ENCODE data around the gene TSPAN14.
"Not testable (repeated sequence)": the region's sequence is repeated elsewhere in the genome, so short reads cannot be mapped to it uniquely, and the experiment has no call there.

Gene TSPAN14
- 163 to 265 (median 182) reads per million in 4 donors for total RNA-seq

GRCh38 chr10:80453842-80454512 is at the start of gene TSPAN14:
Gene TSPAN14, plus strand, starts transcription at chr10:80454310. Its CDS starts 34,924 bp downstream, at chr10:80489234.
- peak; percentile 59 to 81 (median 67) for DNase-seq

GRCh38 chr10:80405035-80405434 is 49.1 kb upstream of the TSPAN14 start:
- DNase-seq, result no peak

GRCh38 chr10:80405626-80406025 is 48.5 kb upstream of the TSPAN14 start:
- no peak for DNase-seq

- no peak for DNase-seq
Observed at GRCh38 chr10:80406204-80406603, 47.9 kb upstream of the TSPAN14 start.

GRCh38 chr10:80407812-80408241 is 46.3 kb upstream of the TSPAN14 start:
- no peak for DNase-seq

GRCh38 chr10:80408242-80409101 is 45.6 kb upstream of the TSPAN14 start, which contains the start of gene PRXL2A:
Gene PRXL2A, plus strand, starts transcription at chr10:80408551. Its CDS starts 11,917 bp downstream, at chr10:80420468.
- peak; percentile 54 to 71 (median 63) for DNase-seq

GRCh38 chr10:80409121-80409520 is 45.0 kb upstream of the TSPAN14 start:
- no peak for DNase-seq

GRCh38 chr10:80410122-80410521 is 44.0 kb upstream of the TSPAN14 start:
- no peak for DNase-seq

- DNase-seq, result no peak
Observed at GRCh38 chr10:80410578-80411145, 43.4 kb upstream of the TSPAN14 start.

GRCh38 chr10:80411267-80411668 is 42.8 kb upstream of the TSPAN14 start:
- no peak for DNase-seq

GRCh38 chr10:80411681-80412220 is 42.4 kb upstream of the TSPAN14 start:
- DNase-seq, result no peak

- DNase-seq, result no peak
Observed at GRCh38 chr10:80412486-80412885, 41.6 kb upstream of the TSPAN14 start.

GRCh38 chr10:80413271-80413996 is 40.7 kb upstream of the TSPAN14 start:
- no peak for DNase-seq

GRCh38 chr10:80414142-80414895 is 39.8 kb upstream of the TSPAN14 start:
- DNase-seq, result no peak

- DNase-seq, result no peak
Observed at GRCh38 chr10:80415734-80416478, 38.2 kb upstream of the TSPAN14 start.

- DNase-seq, result no peak
Observed at GRCh38 chr10:80416479-80417098, 37.5 kb upstream of the TSPAN14 start.

GRCh38 chr10:80417256-80417655 is 36.9 kb upstream of the TSPAN14 start:
- DNase-seq, result not testable (repeated sequence)

GRCh38 chr10:80421050-80421706 is 32.9 kb upstream of the TSPAN14 start:
- no peak for DNase-seq

- no peak for DNase-seq
Observed at GRCh38 chr10:80421707-80422536, 32.2 kb upstream of the TSPAN14 start.
